ENCODE data around the gene SNRPD2.
A peak's percentile ranks its signal among the peaks of the same experiment; 100 is the strongest.

Gene SNRPD2

DNA sequence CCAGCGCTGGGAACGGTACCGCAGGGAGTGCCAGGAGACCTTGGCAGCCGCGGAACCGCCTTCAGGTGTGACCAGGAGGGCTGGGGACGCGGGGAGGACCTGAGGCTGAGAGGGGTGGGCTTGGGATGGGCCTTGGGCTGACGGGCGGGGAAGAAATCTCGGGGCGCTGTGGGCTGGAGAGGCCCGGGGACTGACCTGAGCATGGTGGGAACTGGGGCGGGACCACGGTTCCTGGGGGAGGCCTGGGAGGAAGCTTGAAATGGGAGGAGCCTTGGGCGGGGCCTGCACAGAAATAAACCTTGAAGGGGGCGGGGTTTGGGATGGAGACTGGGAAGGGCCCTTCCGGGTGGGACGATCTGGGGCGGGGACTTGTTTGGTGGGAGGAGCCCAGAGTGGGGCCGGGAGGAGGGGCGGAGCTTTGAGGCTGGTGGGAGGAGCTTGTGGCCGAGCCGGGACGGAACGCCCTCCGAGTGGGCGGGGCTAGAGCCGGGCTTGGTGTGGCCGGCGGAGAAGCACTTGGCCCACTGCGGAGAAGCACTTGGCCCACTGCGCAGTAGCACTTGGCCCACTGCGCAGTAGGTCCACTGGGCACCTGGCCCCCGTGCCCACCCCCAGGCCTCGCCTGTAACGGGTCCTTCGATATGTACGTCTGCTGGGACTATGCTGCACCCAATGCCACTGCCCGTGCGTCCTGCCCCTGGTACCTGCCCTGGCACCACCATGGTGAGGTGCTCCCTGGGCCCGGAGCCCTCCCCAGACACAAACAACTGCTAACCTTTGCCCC lies 20.9 kb downstream of the SNRPD2 start:
- Histone ChIP-seq H3F3A (ENCODE audit: insufficient read depth, low read length) (no peaks in the 10 kb centered on the region), H3K4me1 (ENCODE audit: insufficient read depth, low read length, severe bottlenecking) (peaks cover 29% of the 10 kb centered on the region), H3K27me3 (ENCODE audit: insufficient read depth, low read length) (no peaks in the 10 kb centered on the region), H3K9me2 (ENCODE audit: low read depth, low read length) (no peaks in the 10 kb centered on the region), H3K9me3 (ENCODE audit: low read length) (no peaks in the 10 kb centered on the region), H2AFZ (ENCODE audit: low read length) (no peak overlapping the region), H3K36me3 (ENCODE audit: insufficient read depth, low read length) (no peaks in the 10 kb centered on the region), H3K4me3 (ENCODE audit: low read depth, low read length, poor library complexity, severe bottlenecking) (no peak overlapping the region), H4K20me1 (ENCODE audit: insufficient read depth, low read length) (no peaks in the 10 kb centered on the region), H3K79me2 (ENCODE audit: insufficient read depth, low read length) (no peaks in the 10 kb centered on the region), H3K4me2 (ENCODE audit: low read length) (no peak overlapping the region), H3K9ac (ENCODE audit: low read length) (no peak overlapping the region), H3K27ac (ENCODE audit: low read depth, low read length, poor library complexity, severe bottlenecking) (no peak overlapping the region)
- TF ChIP-seq EZH2 (IDR thresholded peaks at IDR 0.05; ENCODE audit: borderline replicate concordance, low read length) (no peak), CTCF (IDR thresholded peaks at IDR 0.05; ENCODE audit: low read length) (no peak)

GRCh38 chr19:45668342-45668871 lies 23.3 kb downstream of the SNRPD2 start:
- no peaks in the 10 kb centered on the region for H3F3A ChIP-seq (ENCODE audit: insufficient read depth, low read length)
- no peaks in the 10 kb centered on the region for H3K36me3 ChIP-seq (ENCODE audit: insufficient read depth, low read length)
- peak overlapping the region; percentile 68 for H3K9ac ChIP-seq (ENCODE audit: low read length)
- peak overlapping the region; percentile 61 for H3K27ac ChIP-seq (ENCODE audit: low read depth, low read length, poor library complexity, severe bottlenecking)
- H4K20me1 ChIP-seq (ENCODE audit: insufficient read depth, low read length) = no peaks in the 10 kb centered on the region
- TF ChIP-seq EZH2 (IDR thresholded peaks at IDR 0.05; ENCODE audit: borderline replicate concordance, low read length) (no peak), CTCF (IDR thresholded peaks at IDR 0.05; ENCODE audit: low read length) (no peak)
- H3K79me2 ChIP-seq (ENCODE audit: insufficient read depth, low read length) = no peaks in the 10 kb centered on the region
- H3K4me3 ChIP-seq (ENCODE audit: low read depth, low read length, poor library complexity, severe bottlenecking) = peak overlapping the region; percentile 72
- H2AFZ ChIP-seq (ENCODE audit: low read length) = no peak overlapping the region; the same call in 1 of the 2 replicates
- H3K9me2 ChIP-seq (ENCODE audit: low read depth, low read length) = no peaks in the 10 kb centered on the region
- no peaks in the 10 kb centered on the region for H3K9me3 ChIP-seq (ENCODE audit: low read length)
- H3K4me2 ChIP-seq (ENCODE audit: low read length) = peak overlapping the region; percentile 90
- H3K4me1 ChIP-seq (ENCODE audit: insufficient read depth, low read length, severe bottlenecking) = peaks cover 29% of the 10 kb centered on the region
- H3K27me3 ChIP-seq (ENCODE audit: insufficient read depth, low read length) = no peaks in the 10 kb centered on the region

- H3K9me2 ChIP-seq (ENCODE audit: low read depth, low read length) = no peaks in the 10 kb centered on the region
- H3K4me2 ChIP-seq (ENCODE audit: low read length) = peak within 1 kb of the TSS; percentile 90
- peak within 1 kb of the TSS; percentile 61 for H3K27ac ChIP-seq (ENCODE audit: low read depth, low read length, poor library complexity, severe bottlenecking)
- no peaks in the 10 kb centered on the region for H3K9me3 ChIP-seq (ENCODE audit: low read length)
- H3K9ac ChIP-seq (ENCODE audit: low read length) = peak within 1 kb of the TSS; percentile 68
- no peaks in the 10 kb centered on the region for H4K20me1 ChIP-seq (ENCODE audit: insufficient read depth, low read length)
- no peaks in the 10 kb centered on the region for H3F3A ChIP-seq (ENCODE audit: insufficient read depth, low read length)
- no peaks in the 10 kb centered on the region for H3K79me2 ChIP-seq (ENCODE audit: insufficient read depth, low read length)
- H3K27me3 ChIP-seq (ENCODE audit: insufficient read depth, low read length) = no peaks in the 10 kb centered on the region
- no peak within 1 kb of the TSS; the same call in 1 of the 2 replicates for H2AFZ ChIP-seq (ENCODE audit: low read length)
- no peaks in the 10 kb centered on the region for H3K36me3 ChIP-seq (ENCODE audit: insufficient read depth, low read length)
- peaks cover 29% of the 10 kb centered on the region for H3K4me1 ChIP-seq (ENCODE audit: insufficient read depth, low read length, severe bottlenecking)
- TF ChIP-seq EZH2 (IDR thresholded peaks at IDR 0.05; ENCODE audit: borderline replicate concordance, low read length) (no peak), CTCF (IDR thresholded peaks at IDR 0.05; ENCODE audit: low read length) (no peak)
- H3K4me3 ChIP-seq (ENCODE audit: low read depth, low read length, poor library complexity, severe bottlenecking) = peak within 1 kb of the TSS; percentile 72
These were observed 24.0 kb downstream of the SNRPD2 start, which contains the start of gene GIPR for GRCh38 chr19:45667620-45668341. GIPR (plus strand) TSS chr19:45668221; CDS start chr19:45669521, 1,300 bp downstream.

Measured in OCI-LY1 (cell line).